Measurements from ENCODE around the gene FOXE1. TPM values are rescaled to one million over a fixed set of nuclear protein-coding genes. Genes with fewer than 3 reads are reported as not detected.

FOXE1 gene
- total RNA-seq, 1 experiment from 2014 or later = not detected

DNA sequence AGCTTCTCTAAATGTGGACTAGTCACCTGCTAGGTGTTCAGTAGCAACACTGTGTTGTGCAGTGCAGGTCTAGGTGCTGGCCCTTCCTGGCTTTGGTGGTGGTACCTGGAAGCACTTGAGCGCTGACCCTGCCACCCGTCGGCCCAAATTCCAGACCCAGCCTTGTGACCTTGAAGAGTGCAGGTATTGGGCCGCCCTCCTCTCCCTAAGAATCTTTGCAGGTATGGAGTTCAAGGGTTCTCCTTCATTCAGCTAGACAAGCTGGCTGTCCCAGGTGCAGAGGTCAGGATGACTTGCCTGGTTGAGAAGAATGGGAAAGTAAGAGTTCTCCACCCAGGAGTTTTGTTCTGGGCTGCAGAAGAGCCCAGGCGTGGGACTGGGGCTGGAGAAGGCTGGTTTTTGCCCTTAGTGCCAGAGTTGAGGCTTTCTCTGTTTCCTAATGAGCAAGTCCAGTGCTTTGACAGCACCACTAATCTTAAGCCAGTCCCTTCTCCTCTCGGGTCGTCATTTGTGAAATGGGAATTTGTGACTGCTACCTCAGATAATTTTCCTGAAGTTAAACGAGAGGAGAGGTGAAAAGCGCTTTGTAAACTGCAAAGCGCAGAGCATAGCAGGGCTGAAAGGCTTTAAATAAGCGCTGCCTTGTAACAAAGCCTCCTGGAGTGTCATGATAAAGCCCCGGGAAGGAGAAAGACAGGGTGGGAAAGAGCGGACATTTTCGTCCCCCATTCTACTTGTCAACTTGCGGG is 4.0 kb downstream of the FOXE1 start:
- Histone ChIP-seq H3K4me2 (ENCODE audit: low read length) (no peak overlapping the region), H3K9me2 (ENCODE audit: insufficient read depth) (no peaks in the 10 kb centered on the region), H3K27ac (ENCODE audit: low read depth, low read length) (no peak overlapping the region), H3K9me3 (ENCODE audit: control insufficient read depth in 1 of 2, insufficient read depth in 1 of 2, low read depth in 1 of 2, low read length in 2 of 2) (no peaks in the 10 kb centered on the region), H4K20me1 (ENCODE audit: insufficient read depth) (no peaks in the 10 kb centered on the region), H3K9ac (ENCODE audit: low read length) (no peak overlapping the region), H3K36me3 (ENCODE audit: control insufficient read depth in 1 of 2, insufficient read depth in 2 of 2, low read length in 2 of 2) (no peaks in the 10 kb centered on the region), H3K4me3 (replicated peaks in 1 of 2; ENCODE audit: low read depth in 1 of 2, low read length in 2 of 2) (no peak overlapping the region), H3K27me3 (ENCODE audit: insufficient read depth, low read length) (no peaks in the 10 kb centered on the region), H3K79me2 (ENCODE audit: insufficient read depth, low read length) (no peaks in the 10 kb centered on the region), H2AFZ (ENCODE audit: low read depth, low read length, poor library complexity, severe bottlenecking) (no peak overlapping the region), H3K4me1 (ENCODE audit: control insufficient read depth in 1 of 2, insufficient read depth in 2 of 2, low read length in 2 of 2) (no peaks in the 10 kb centered on the region)
- intact Hi-C loops (cut with micrococcal nuclease) = no loop called here
- ChIA-PET RAD21 (ENCODE audit: low non-redundant PET in 1 of 2, low total read pairs in 2 of 2, uncharacterized antibody in 2 of 2, unreplicated experiment in 2 of 2) (no interaction called here), CTCF (no interaction called here), POLR2A (no interaction called here)
- no peak for TF ChIP-seq CEBPB (IDR thresholded peaks at IDR 0.05; ENCODE audit: low read depth)
- TF ChIP-seq, protein P1, sequence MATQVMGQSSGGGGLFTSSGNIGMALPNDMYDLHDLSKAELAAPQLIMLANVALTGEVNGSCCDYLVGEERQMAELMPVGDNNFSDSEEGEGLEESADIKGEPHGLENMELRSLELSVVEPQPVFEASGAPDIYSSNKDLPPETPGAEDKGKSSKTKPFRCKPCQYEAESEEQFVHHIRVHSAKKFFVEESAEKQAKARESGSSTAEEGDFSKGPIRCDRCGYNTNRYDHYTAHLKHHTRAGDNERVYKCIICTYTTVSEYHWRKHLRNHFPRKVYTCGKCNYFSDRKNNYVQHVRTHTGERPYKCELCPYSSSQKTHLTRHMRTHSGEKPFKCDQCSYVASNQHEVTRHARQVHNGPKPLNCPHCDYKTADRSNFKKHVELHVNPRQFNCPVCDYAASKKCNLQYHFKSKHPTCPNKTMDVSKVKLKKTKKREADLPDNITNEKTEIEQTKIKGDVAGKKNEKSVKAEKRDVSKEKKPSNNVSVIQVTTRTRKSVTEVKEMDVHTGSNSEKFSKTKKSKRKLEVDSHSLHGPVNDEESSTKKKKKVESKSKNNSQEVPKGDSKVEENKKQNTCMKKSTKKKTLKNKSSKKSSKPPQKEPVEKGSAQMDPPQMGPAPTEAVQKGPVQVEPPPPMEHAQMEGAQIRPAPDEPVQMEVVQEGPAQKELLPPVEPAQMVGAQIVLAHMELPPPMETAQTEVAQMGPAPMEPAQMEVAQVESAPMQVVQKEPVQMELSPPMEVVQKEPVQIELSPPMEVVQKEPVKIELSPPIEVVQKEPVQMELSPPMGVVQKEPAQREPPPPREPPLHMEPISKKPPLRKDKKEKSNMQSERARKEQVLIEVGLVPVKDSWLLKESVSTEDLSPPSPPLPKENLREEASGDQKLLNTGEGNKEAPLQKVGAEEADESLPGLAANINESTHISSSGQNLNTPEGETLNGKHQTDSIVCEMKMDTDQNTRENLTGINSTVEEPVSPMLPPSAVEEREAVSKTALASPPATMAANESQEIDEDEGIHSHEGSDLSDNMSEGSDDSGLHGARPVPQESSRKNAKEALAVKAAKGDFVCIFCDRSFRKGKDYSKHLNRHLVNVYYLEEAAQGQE (IDR thresholded peaks at IDR 0.05; ENCODE audit: low read depth) = no peak
- no peak for TF ChIP-seq ELF1 (IDR thresholded peaks at IDR 0.05; ENCODE audit: borderline replicate concordance, low read depth)
- no peak for TF ChIP-seq EZH2phosphoT487 (IDR thresholded peaks at IDR 0.05; ENCODE audit: borderline replicate concordance)
- TF ChIP-seq FOSL1 (IDR thresholded peaks at IDR 0.05; ENCODE audit: low read depth) = no peak
- TF ChIP-seq SP1 (IDR thresholded peaks at IDR 0.05; ENCODE audit: low read depth) = no peak
- TF ChIP-seq, protein P2, sequence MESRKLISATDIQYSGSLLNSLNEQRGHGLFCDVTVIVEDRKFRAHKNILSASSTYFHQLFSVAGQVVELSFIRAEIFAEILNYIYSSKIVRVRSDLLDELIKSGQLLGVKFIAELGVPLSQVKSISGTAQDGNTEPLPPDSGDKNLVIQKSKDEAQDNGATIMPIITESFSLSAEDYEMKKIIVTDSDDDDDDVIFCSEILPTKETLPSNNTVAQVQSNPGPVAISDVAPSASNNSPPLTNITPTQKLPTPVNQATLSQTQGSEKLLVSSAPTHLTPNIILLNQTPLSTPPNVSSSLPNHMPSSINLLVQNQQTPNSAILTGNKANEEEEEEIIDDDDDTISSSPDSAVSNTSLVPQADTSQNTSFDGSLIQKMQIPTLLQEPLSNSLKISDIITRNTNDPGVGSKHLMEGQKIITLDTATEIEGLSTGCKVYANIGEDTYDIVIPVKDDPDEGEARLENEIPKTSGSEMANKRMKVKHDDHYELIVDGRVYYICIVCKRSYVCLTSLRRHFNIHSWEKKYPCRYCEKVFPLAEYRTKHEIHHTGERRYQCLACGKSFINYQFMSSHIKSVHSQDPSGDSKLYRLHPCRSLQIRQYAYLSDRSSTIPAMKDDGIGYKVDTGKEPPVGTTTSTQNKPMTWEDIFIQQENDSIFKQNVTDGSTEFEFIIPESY (IDR thresholded peaks at IDR 0.05; ENCODE audit: extremely low read depth, insufficient replicate concordance, low read length) = no peak
- no peak for TF ChIP-seq POLR2AphosphoS5 (IDR thresholded peaks at IDR 0.05; ENCODE audit: low read depth, low read length)
- no peak for TF ChIP-seq ZNF274 (IDR thresholded peaks at IDR 0.05; ENCODE audit: low read depth, low read length)
- no peak for TF ChIP-seq TCF7L2 (IDR thresholded peaks at IDR 0.05; ENCODE audit: borderline replicate concordance, extremely low read depth, insufficient read depth, insufficient read length)
- TF ChIP-seq RAD21 (IDR thresholded peaks at IDR 0.05; ENCODE audit: low read depth) = no peak
- no peak for TF ChIP-seq POLR2A (IDR thresholded peaks at IDR 0.05; ENCODE audit: borderline replicate concordance, extremely low read depth, insufficient read depth, insufficient read length)
- no peak for TF ChIP-seq YY1 (IDR thresholded peaks at IDR 0.05; ENCODE audit: extremely low read depth, insufficient replicate concordance, low read depth, low read length)
- TF ChIP-seq, protein P3, sequence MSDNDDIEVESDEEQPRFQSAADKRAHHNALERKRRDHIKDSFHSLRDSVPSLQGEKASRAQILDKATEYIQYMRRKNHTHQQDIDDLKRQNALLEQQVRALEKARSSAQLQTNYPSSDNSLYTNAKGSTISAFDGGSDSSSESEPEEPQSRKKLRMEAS (IDR thresholded peaks at IDR 0.05) = no peak
- TF ChIP-seq ZFX (IDR thresholded peaks at IDR 0.05) = no peak
- TF ChIP-seq, protein P4, sequence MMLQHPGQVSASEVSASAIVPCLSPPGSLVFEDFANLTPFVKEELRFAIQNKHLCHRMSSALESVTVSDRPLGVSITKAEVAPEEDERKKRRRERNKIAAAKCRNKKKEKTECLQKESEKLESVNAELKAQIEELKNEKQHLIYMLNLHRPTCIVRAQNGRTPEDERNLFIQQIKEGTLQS (IDR thresholded peaks at IDR 0.05) = no peak
- TF ChIP-seq SIN3A (IDR thresholded peaks at IDR 0.05; ENCODE audit: low read depth) = no peak
- no peak for TF ChIP-seq CBX3 (IDR thresholded peaks at IDR 0.05; ENCODE audit: low read depth)
- TF ChIP-seq, protein P5, sequence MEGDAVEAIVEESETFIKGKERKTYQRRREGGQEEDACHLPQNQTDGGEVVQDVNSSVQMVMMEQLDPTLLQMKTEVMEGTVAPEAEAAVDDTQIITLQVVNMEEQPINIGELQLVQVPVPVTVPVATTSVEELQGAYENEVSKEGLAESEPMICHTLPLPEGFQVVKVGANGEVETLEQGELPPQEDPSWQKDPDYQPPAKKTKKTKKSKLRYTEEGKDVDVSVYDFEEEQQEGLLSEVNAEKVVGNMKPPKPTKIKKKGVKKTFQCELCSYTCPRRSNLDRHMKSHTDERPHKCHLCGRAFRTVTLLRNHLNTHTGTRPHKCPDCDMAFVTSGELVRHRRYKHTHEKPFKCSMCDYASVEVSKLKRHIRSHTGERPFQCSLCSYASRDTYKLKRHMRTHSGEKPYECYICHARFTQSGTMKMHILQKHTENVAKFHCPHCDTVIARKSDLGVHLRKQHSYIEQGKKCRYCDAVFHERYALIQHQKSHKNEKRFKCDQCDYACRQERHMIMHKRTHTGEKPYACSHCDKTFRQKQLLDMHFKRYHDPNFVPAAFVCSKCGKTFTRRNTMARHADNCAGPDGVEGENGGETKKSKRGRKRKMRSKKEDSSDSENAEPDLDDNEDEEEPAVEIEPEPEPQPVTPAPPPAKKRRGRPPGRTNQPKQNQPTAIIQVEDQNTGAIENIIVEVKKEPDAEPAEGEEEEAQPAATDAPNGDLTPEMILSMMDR (IDR thresholded peaks at IDR 0.05 in 2 of 3, conservative IDR thresholded peaks at IDR 0.05 in 1 of 3; ENCODE audit: borderline replicate concordance in 1 of 3, insufficient read depth in 1 of 3, low read depth in 2 of 3, low read length in 2 of 3) = no peak
- no peak for TF ChIP-seq EZH2 (IDR thresholded peaks at IDR 0.05)
- BruUV-seq (replicated peaks) = no TSS peak
- ATAC-seq = no peak
- no peak for DNase-seq (ENCODE audit: low read depth, low spot score)

Data from HCT116 (cell line).